Aorta (tissue), 5 donors: ENCODE results near the gene RSRC1. TPM values are rescaled to one million over a fixed set of nuclear protein-coding genes. Genes with fewer than 3 reads are reported as not detected.
"Not testable (repeated sequence)": the region's sequence is repeated elsewhere in the genome, so short reads cannot be mapped to it uniquely, and the experiment has no call there.

Source experiments
- ATAC-seq: fragments of 200-7000 bp; cut with Tn5 transposase; one replicate; pipeline ENCODE4 v1.9.1; 2022; ENCODE audit warnings: moderate library complexity; ENCODE audit not compliant: low FRiP score
- DNase-seq, 2 donors: peaks; one replicate each; pipeline ENCODE4 v3.0.0-alpha.2; 2020
- H3K27ac ChIP-seq, 2 donors: one replicate each; pipeline ENCODE4 v1.5.1; 2013; ENCODE audit warnings: low read length in 2 of 2, mild to moderate bottlenecking in 2 of 2, moderate library complexity in 2 of 2, control low read depth in 1 of 2, inconsistent platforms in 1 of 2, low read depth in 1 of 2
- H3K27me3 ChIP-seq, 2 donors: one replicate each; pipeline ENCODE4 v1.6.1; 2013; ENCODE audit warnings: control low read depth in 1 of 2, low read length in 1 of 2, mild to moderate bottlenecking in 1 of 2, moderate library complexity in 1 of 2; ENCODE audit not compliant: insufficient read depth in 2 of 2, control insufficient read depth in 1 of 2
- H3K36me3 ChIP-seq, 2 donors: one replicate each; pipeline ENCODE4 v1.6.1; 2013; ENCODE audit warnings: control low read depth in 1 of 2, low read length in 1 of 2, mild to moderate bottlenecking in 1 of 2; ENCODE audit not compliant: insufficient read depth in 2 of 2, control insufficient read depth in 1 of 2
- H3K4me1 ChIP-seq, 2 donors: one replicate each; pipeline ENCODE4 v1.6.1; 2013; ENCODE audit warnings: low read length in 2 of 2, control low read depth in 1 of 2, mild to moderate bottlenecking in 1 of 2, moderate library complexity in 1 of 2; ENCODE audit not compliant: insufficient read depth in 2 of 2, control insufficient read depth in 1 of 2
- H3K4me3 ChIP-seq, 2 donors: one replicate each; pipeline ENCODE4 v1.5.1; 2013; ENCODE audit warnings: low read length in 2 of 2, control low read depth in 1 of 2, mild to moderate bottlenecking in 1 of 2
- H3K9me3 ChIP-seq: one replicate; pipeline ENCODE4 v1.6.1; 2013; ENCODE audit warnings: mild to moderate bottlenecking, low read length; ENCODE audit not compliant: control insufficient read depth
- WGBS, 2 donors: extraction: QIAGEN DNeasy Blood & Tissue Kit; methylation state at CpG; one replicate each; pipeline ENCODE4 v1.1.7; 2013; 5-methylcytosine and 5-hydroxymethylcytosine counted together
- intact Hi-C, 2 donors: fragments of 100-400 bp; cut with DNase I; formaldehyde crosslinking; loops; one replicate each; pipeline versions ENCODE4 v1.14.2 to v1.15.0; 2022
- polyA plus RNA-seq, 2 donors: library from polyadenylated mRNA; stranded (reverse); fragments of 200-250 nt; gene quantifications; one replicate each; pipeline ENCODE4 v1.2.3, GENCODE V29; 2013
- total RNA-seq, 2 donors: library from RNA; stranded (reverse); fragmentation: NEBNext Ultra II Directional; extraction: Animal tissue kit (Norgen Biotek cat#: 25700); gene quantifications; one replicate each; pipeline ENCODE4 v1.2.1, GENCODE V29; 2021
- donor health status: healthy with polysubstance abuse.
- donor health status: Bipolar disorder and iron deficiency.
- donor health status: DM: no; HTN: no; CAD: no.
- donor health status: DM: no; HTN: no; CAD: no.
- donor health status: DM: yes; HTN: yes; CAD: no.

RSRC1 gene
- total and polyA plus RNA-seq, 4 donors, result 17.3 to 39.4 (median 28.4) TPM

DNA sequence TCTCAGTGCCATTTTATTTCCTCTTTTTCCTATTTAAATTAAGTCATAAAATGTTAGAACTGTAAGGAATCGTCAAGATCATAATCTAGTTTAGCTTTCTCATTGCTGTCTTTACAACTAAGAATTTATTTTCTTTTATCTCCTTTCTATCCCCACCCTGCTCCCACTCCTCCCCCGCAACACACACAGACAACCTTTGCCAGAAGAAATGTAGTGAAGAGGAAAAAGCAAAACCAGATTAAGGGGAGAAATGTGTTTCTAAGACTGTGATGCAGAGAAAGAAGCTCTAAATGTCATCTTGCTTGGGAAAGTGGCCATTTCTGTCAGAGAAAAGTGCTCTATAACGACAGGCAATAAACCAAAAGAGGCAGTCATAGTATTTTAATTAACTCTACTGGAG is 382.8 kb downstream of the RSRC1 start:
- H3K27ac ChIP-seq, result no peak overlapping the region
- H3K4me1 ChIP-seq, result no peaks in the 10 kb centered on the region
- H3K4me3 ChIP-seq, result no peak overlapping the region
- no peaks in the 10 kb centered on the region for H3K27me3 ChIP-seq
- intact Hi-C loops, result no loop called here
- no peaks in the 10 kb centered on the region for H3K36me3 ChIP-seq
- DNase-seq, result no peak
- no peak for ATAC-seq
- H3K9me3 ChIP-seq, result no peaks in the 10 kb centered on the region
- 69 to 77% methylated on average over 3 of the region's 3 CpGs for WGBS, 2 donors

DNA sequence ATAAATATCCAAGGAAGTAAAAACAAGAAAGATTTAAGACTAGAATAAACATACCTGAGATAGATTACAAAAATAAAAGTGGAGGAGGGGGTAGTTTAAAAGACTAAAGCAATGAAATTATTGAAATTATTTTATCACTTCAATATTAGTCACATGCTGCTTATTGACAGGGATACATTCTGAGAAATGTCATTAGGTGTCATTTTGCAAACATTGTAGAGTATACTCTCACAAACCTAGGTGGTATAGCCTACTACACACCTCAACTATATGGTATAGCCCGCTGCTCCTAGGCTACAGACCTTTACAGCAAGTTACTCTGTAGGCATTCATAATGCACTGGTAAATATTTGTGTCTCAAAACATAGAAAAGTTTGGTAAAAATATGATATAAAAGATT is 384.0 kb downstream of the RSRC1 start:
- DNase-seq (no peak), ATAC-seq (no peak)
- no peaks in the 10 kb centered on the region for H3K36me3 ChIP-seq
- no peak overlapping the region for H3K4me3 ChIP-seq
- H3K9me3 ChIP-seq, result no peaks in the 10 kb centered on the region
- intact Hi-C loops, result no loop called here
- H3K27ac ChIP-seq, result no peak overlapping the region
- H3K4me1 ChIP-seq, result no peaks in the 10 kb centered on the region
- H3K27me3 ChIP-seq, result no peaks in the 10 kb centered on the region
- 99 to 100% methylated on average over 1 of the region's 1 CpG for WGBS, 2 donors

DNA sequence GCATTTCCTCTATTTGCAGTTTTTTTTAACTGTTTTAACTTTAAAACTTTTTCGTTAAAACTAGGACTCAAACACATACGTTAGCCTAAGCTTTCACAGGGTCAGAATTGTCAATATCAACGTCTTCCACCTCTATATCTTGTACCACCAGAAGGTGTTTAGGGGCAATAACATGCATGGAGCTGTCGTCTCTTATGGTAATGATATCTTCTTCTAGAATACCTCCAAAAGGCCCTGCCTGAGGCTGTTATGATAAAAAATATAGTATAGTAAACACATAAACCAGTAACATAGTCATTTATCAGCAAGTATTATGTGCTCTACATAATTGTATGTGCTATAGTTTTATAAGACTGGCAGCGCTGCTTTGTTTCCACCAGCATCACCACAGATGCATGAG is 384.8 kb downstream of the RSRC1 start:
- ATAC-seq, result no peak

DNA sequence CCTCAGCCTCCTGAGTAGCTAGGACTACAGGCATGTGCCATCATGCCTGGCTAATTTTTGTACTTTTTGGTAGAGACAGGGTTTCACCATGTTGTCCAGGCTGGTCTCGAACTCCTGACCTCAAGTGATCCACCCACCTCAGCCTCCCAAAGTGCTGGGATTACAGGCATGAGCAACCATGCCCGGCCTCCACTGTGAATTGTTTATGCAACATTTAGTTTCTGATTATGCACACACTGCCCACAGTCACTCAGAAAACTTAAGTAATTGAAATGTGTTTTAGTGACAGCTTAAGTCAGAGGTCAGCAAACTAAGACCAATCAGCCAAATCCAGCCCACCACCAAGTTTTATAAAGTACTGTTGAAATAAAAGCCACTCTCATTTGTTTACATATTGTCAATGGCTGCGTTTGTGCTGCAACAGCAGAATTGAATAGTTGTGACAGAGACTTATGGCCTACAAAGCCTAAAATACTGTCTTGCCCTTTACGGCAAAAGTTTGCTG is 385.6 kb downstream of the RSRC1 start:
- WGBS, 2 donors, result 71 to 73% methylated on average over 4 of the region's 4 CpGs
- H3K4me3 ChIP-seq, DNase-seq, H3K27ac ChIP-seq, ATAC-seq, H3K4me1 ChIP-seq, H3K9me3 ChIP-seq, H3K36me3 ChIP-seq, H3K27me3 ChIP-seq, intact Hi-C loops: not testable (repeated sequence)

More for the DNA sequence above, 384.8 kb downstream of the RSRC1 start:
- no peaks in the 10 kb centered on the region for H3K9me3 ChIP-seq
- no peaks in the 10 kb centered on the region for H3K36me3 ChIP-seq
- no peaks in the 10 kb centered on the region for H3K4me1 ChIP-seq
- no peak for DNase-seq
- no peak overlapping the region for H3K4me3 ChIP-seq
- intact Hi-C loops, result no loop called here
- WGBS, 2 donors, result 57 to 92% methylated on average over 5 of the region's 5 CpGs
- H3K27ac ChIP-seq, result no peak overlapping the region
- no peaks in the 10 kb centered on the region for H3K27me3 ChIP-seq

DNA sequence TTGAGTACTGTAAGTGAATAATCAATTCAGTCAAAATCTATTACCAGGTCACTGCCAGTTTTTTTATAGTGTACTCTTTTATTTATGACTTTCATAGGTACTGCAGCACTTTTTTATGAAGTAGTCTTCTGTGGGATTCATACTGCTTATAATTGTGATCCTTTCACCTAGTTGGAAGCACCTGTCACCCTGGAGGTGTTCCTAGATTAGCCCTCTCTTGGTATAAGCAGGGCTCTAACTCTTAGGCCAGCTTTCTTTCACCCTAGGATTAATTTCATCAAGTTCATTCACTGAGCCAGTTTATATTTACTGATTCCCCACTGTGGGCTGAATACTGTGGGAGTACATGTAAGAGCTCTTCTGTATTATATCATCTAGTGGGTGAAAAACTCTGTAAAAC is 395.2 kb downstream of the RSRC1 start:
- H3K4me3 ChIP-seq, result no peak overlapping the region
- H3K27me3 ChIP-seq, result no peaks in the 10 kb centered on the region
- no peak overlapping the region for H3K27ac ChIP-seq
- no peaks in the 10 kb centered on the region for H3K4me1 ChIP-seq
- DNase-seq, result no peak
- H3K36me3 ChIP-seq, result no peaks in the 10 kb centered on the region
- ATAC-seq, result no peak
- H3K9me3 ChIP-seq, result no peaks in the 10 kb centered on the region
- intact Hi-C loops, result no loop called here

DNA sequence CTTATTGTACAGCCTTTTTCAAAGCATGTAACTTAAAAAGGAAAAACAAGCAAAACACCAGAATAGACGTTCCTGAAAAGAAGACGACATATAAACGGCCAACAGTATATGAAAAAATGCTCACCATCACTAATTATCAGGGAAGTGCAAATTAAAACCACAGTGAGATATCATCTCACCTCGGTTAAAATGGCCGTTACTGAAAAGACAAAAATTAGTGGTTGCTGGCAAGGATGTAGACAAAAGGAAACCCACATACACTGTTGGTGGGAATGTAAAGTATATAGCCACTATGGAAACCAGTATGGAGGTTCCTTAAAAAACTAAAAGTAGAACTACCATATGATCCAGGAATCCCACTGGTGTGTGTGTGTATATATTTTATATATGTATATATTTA is 396.6 kb downstream of the RSRC1 start:
- intact Hi-C loops, result no loop called here
- no peaks in the 10 kb centered on the region for H3K36me3 ChIP-seq
- H3K27me3 ChIP-seq, result no peaks in the 10 kb centered on the region
- no peak overlapping the region for H3K4me3 ChIP-seq
- no peaks in the 10 kb centered on the region for H3K4me1 ChIP-seq
- no peaks in the 10 kb centered on the region for H3K9me3 ChIP-seq
- H3K27ac ChIP-seq, result no peak overlapping the region
- WGBS, 2 donors, result 81 to 88% methylated on average over 5 of the region's 5 CpGs
- DNase-seq (no peak), ATAC-seq (no peak)

DNA sequence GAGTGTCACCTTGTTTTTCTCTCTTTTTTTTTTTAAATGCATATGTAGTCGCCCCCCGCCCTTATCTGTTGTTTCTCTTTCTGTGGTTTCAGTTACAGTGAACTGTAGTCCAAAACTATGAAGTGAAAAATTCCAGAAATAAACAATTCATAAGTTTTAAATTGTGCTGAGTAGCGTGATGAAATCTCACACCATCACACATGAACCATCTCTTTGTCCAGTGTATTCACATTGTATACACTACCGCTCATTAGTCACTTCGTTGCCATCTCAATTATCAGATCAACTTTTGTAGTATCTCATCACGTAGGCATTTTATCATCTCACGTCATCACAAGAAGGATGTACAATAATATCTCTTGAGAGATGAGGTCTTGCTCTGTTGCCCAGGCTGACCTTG is 398.6 kb downstream of the RSRC1 start:
- no peaks in the 10 kb centered on the region for H3K36me3 ChIP-seq
- no peaks in the 10 kb centered on the region for H3K4me1 ChIP-seq
- H3K27me3 ChIP-seq, result no peaks in the 10 kb centered on the region
- intact Hi-C loops, result no loop called here
- no peak for ATAC-seq
- DNase-seq, result no peak
- no peak overlapping the region for H3K27ac ChIP-seq
- H3K4me3 ChIP-seq, result no peak overlapping the region
- no peaks in the 10 kb centered on the region for H3K9me3 ChIP-seq
- WGBS, 2 donors, result 84 to 89% methylated on average over 7 of the region's 7 CpGs

DNA sequence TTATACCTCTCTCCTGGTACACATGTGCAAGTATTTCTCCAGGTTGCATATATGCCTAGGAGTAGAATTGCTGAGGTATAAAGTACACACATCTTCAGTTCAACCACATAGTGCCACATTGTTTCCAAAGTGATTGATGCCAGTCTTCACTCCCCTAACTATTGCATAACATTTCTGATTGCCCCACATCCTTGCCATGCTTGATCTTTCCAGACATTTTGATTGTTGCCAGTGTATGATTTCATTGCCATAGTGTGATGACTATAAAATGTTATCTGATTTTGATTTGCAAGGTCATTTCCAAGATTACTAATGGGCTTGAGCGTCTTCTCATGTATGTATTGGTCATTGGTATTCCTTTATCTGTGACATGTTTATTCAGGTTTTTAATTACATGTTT is 400.0 kb downstream of the RSRC1 start:
- intact Hi-C loops, result no loop called here
- H3K27me3 ChIP-seq, result no peaks in the 10 kb centered on the region
- H3K36me3 ChIP-seq, result no peaks in the 10 kb centered on the region
- 87 to 90% methylated on average over 1 of the region's 1 CpG for WGBS, 2 donors
- no peak overlapping the region for H3K27ac ChIP-seq
- no peaks in the 10 kb centered on the region for H3K4me1 ChIP-seq
- H3K9me3 ChIP-seq, result no peaks in the 10 kb centered on the region
- DNase-seq (no peak), ATAC-seq (no peak)
- no peak overlapping the region for H3K4me3 ChIP-seq

DNA sequence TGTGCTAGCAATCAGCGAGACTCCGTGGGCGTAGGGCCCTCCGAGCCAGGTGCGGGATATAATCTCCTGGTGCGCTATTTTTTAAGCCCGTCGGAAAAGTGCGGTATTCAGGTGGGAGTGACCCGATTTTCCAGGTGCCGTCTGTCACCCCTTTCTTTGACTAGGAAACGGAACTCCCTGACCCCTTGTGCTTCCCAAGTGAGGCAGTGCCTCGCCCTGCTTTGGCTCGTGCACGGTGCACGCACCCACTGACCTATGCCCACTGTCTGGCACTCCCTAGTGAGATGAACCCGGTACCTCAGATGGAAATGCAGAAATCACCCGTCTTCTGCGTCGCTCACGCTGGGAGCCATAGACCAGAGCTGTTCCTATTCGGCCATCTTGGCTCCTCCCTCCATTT is 406.8 kb downstream of the RSRC1 start:
- H3K9me3 ChIP-seq, H3K27me3 ChIP-seq, H3K4me3 ChIP-seq, H3K27ac ChIP-seq, H3K4me1 ChIP-seq, intact Hi-C loops, DNase-seq, H3K36me3 ChIP-seq, ATAC-seq: not testable (repeated sequence)
- 93 to 97% methylated on average over 20 to 22 of the region's 22 CpGs for WGBS, 2 donors
